ENCODE results near the gene CEP83. TPM values are rescaled to one million over a fixed set of nuclear protein-coding genes. Genes with fewer than 3 reads are reported as not detected.

Gene CEP83
- total RNA-seq, 1 experiment from 2014 or later, result 26.2 TPM

DNA sequence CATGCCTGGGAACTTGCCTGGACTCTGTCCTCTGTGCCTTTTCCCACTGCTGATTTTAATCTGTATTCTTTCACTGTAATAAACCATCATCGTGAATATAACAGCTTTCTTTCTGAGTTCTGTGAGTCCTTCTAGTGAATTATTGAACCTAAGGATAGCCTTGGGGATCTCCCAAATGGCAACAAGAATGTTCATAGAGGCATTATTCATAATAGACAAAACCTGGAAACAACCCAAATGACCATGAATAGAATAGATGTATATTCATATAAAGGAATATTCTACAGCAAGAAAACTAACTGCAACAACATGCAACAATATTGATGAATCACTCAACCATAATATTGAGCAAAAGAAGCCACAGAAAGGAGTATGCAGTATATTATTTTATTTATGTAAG, 44.7 kb upstream of the CEP83 start:
- TF ChIP-seq GABPB1 (CRISPR knock-in tag; IDR thresholded peaks at IDR 0.05), result no peak
- no peak for TF ChIP-seq NFATC4 (CRISPR knock-in tag; IDR thresholded peaks at IDR 0.05)
- no peak for TF ChIP-seq TP53 (CRISPR knock-in tag; IDR thresholded peaks at IDR 0.05)
- no peak for TF ChIP-seq ZNF263 (CRISPR knock-in tag; IDR thresholded peaks at IDR 0.05; ENCODE audit: low read depth)
- TF ChIP-seq GRHL2 (CRISPR knock-in tag; IDR thresholded peaks at IDR 0.05; ENCODE audit: insufficient replicate concordance, severe bottlenecking), result no peak
- TF ChIP-seq, protein P1, sequence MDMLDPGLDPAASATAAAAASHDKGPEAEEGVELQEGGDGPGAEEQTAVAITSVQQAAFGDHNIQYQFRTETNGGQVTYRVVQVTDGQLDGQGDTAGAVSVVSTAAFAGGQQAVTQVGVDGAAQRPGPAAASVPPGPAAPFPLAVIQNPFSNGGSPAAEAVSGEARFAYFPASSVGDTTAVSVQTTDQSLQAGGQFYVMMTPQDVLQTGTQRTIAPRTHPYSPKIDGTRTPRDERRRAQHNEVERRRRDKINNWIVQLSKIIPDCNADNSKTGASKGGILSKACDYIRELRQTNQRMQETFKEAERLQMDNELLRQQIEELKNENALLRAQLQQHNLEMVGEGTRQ (CRISPR knock-in tag; IDR thresholded peaks at IDR 0.05), result no peak
- no peak for TF ChIP-seq PRRX2 (CRISPR knock-in tag; IDR thresholded peaks at IDR 0.05)
- no peak for TF ChIP-seq NFYB (CRISPR knock-in tag; conservative IDR thresholded peaks at IDR 0.05; ENCODE audit: low read depth)
- TF ChIP-seq TEAD1 (CRISPR knock-in tag; IDR thresholded peaks at IDR 0.05), result no peak
- TF ChIP-seq ZNF317 (CRISPR knock-in tag; IDR thresholded peaks at IDR 0.05; ENCODE audit: borderline replicate concordance, low read depth), result no peak
- Mint-ChIP-seq H3K36me3 (peaks cover 7% of the 10 kb centered on the region; the same call in 1 of the 2 replicates), H3K4me1 (peaks cover 4% of the 10 kb centered on the region), H3K27ac (no peak overlapping the region), H3K27me3 (ENCODE audit: low read depth) (peaks cover 3% of the 10 kb centered on the region; the same call in 1 of the 2 replicates), H3K4me3 (no peak overlapping the region), H3K9me3 (peaks cover 29% of the 10 kb centered on the region)
- ChIA-PET POLR2A (no interaction called here), CTCF (no interaction called here)
- ATAC-seq, result no peak
- no peak for DNase-seq (ENCODE audit: low spot score)

DNA sequence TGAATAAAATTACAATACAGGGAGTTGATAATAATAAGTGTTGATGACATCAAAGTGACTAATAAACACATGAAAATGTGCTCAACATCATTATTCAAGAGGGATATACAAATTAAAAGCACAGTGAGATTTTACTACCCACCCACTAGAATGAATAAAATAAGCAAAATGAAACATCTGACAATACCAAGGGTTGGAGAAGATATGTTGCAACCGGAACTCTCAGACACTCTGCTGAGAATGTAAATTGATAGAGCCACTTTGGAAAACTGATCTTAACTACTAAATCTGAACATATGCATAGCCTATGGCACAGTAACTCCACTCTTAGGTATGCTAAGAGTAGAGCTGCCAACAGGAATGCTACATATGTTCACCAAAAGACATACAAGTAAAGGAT, 44.0 kb upstream of the CEP83 start:
- Mint-ChIP-seq H3K27me3 (ENCODE audit: low read depth) (peaks cover 3% of the 10 kb centered on the region; the same call in 1 of the 2 replicates), H3K36me3 (peaks cover 7% of the 10 kb centered on the region; the same call in 1 of the 2 replicates), H3K9me3 (peaks cover 30% of the 10 kb centered on the region), H3K4me3 (no peak overlapping the region), H3K27ac (no peak overlapping the region), H3K4me1 (peaks cover 4% of the 10 kb centered on the region)
- DNase-seq (ENCODE audit: low spot score) (no peak), ATAC-seq (no peak)
- TF ChIP-seq, protein P2, sequence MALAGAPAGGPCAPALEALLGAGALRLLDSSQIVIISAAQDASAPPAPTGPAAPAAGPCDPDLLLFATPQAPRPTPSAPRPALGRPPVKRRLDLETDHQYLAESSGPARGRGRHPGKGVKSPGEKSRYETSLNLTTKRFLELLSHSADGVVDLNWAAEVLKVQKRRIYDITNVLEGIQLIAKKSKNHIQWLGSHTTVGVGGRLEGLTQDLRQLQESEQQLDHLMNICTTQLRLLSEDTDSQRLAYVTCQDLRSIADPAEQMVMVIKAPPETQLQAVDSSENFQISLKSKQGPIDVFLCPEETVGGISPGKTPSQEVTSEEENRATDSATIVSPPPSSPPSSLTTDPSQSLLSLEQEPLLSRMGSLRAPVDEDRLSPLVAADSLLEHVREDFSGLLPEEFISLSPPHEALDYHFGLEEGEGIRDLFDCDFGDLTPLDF (CRISPR knock-in tag; IDR thresholded peaks at IDR 0.05), result no peak
- TF ChIP-seq, protein P3, sequence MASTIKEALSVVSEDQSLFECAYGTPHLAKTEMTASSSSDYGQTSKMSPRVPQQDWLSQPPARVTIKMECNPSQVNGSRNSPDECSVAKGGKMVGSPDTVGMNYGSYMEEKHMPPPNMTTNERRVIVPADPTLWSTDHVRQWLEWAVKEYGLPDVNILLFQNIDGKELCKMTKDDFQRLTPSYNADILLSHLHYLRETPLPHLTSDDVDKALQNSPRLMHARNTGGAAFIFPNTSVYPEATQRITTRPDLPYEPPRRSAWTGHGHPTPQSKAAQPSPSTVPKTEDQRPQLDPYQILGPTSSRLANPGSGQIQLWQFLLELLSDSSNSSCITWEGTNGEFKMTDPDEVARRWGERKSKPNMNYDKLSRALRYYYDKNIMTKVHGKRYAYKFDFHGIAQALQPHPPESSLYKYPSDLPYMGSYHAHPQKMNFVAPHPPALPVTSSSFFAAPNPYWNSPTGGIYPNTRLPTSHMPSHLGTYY (CRISPR knock-in tag; IDR thresholded peaks at IDR 0.05), result no peak
- TF ChIP-seq CBFB (CRISPR knock-in tag; IDR thresholded peaks at IDR 0.05; ENCODE audit: low read depth) (no peak), ZNF263 (CRISPR knock-in tag; IDR thresholded peaks at IDR 0.05; ENCODE audit: low read depth) (no peak), TEAD4 (CRISPR knock-in tag; IDR thresholded peaks at IDR 0.05) (no peak), CREB1 (CRISPR knock-in tag; IDR thresholded peaks at IDR 0.05) (no peak), OVOL2 (CRISPR knock-in tag; IDR thresholded peaks at IDR 0.05; ENCODE audit: borderline replicate concordance) (no peak), ATF1 (CRISPR knock-in tag; IDR thresholded peaks at IDR 0.05) (no peak), NR2C2 (CRISPR knock-in tag; IDR thresholded peaks at IDR 0.05) (no peak), RORB (CRISPR knock-in tag; IDR thresholded peaks at IDR 0.05) (no peak), HMGA2 (CRISPR knock-in tag; IDR thresholded peaks at IDR 0.05) (no peak), ZNF232 (CRISPR knock-in tag; IDR thresholded peaks at IDR 0.05) (no peak), ZNF121 (CRISPR knock-in tag; IDR thresholded peaks at IDR 0.05) (no peak)
- TF ChIP-seq, protein P4, sequence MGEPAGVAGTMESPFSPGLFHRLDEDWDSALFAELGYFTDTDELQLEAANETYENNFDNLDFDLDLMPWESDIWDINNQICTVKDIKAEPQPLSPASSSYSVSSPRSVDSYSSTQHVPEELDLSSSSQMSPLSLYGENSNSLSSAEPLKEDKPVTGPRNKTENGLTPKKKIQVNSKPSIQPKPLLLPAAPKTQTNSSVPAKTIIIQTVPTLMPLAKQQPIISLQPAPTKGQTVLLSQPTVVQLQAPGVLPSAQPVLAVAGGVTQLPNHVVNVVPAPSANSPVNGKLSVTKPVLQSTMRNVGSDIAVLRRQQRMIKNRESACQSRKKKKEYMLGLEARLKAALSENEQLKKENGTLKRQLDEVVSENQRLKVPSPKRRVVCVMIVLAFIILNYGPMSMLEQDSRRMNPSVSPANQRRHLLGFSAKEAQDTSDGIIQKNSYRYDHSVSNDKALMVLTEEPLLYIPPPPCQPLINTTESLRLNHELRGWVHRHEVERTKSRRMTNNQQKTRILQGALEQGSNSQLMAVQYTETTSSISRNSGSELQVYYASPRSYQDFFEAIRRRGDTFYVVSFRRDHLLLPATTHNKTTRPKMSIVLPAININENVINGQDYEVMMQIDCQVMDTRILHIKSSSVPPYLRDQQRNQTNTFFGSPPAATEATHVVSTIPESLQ (CRISPR knock-in tag; IDR thresholded peaks at IDR 0.05), result no peak
- TF ChIP-seq, protein P5, sequence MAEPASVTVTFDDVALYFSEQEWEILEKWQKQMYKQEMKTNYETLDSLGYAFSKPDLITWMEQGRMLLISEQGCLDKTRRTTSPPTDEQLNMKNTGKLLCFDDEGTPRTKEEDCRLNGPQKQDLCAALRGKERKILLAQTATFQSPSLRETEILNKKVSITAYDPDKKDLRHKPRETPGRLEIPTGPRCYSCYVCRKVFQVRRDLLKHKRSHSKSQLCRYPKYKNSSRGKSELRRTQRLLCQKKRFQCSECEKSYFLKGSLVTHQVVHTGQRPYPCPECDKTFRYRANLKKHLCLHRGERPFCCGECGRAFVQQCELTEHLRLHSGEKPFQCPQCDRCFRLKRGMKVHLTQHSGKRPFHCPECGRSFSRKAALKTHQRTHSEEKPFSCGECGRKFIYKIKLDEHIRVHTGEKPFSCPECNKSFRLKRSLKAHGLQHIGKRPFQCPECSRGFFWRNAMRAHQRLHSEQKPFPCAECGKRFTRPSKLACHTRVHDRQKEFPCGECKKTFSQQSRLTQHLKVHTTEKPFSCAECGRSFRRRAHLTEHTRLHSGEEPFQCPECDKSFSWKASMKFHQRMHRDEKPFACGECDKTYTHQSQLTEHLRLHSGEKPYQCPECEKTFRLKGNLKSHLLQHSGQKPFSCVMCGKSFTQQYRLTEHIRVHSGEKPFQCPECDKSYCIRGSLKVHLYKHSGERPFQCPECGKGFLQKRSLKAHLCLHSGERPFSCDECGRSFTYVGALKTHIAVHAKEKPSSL (CRISPR knock-in tag; conservative IDR thresholded peaks at IDR 0.05), result no peak
- CTCF ChIA-PET, result no interaction called here
- POLR2A ChIA-PET, result no interaction called here
